Panc1 (cell line): ENCODE data around the gene RBL2.

Experiments used
- CTCF ChIP-seq: fragments of 450-650 bp; IDR thresholded peaks from 2 replicates; pipeline ENCODE4 v1.5.1; 2017; ENCODE audit warnings: mild to moderate bottlenecking
- TCF7L2 ChIP-seq: IDR thresholded peaks from 2 replicates; pipeline ENCODE4 v1.6.1; 2011; ENCODE audit warnings: mild to moderate bottlenecking, low read depth, low read length, inconsistent platforms

GRCh38 chr16:53446090-53446489 is 11.8 kb downstream of the RBL2 start:
- TF ChIP-seq TCF7L2, result no peak
- no peak for TF ChIP-seq CTCF
